ENCODE measurements around the gene DNAH17. TPM values are rescaled to one million over a fixed set of nuclear protein-coding genes. Genes with fewer than 3 reads are reported as not detected.
A peak's percentile ranks its signal among the peaks of the same experiment; 100 is the strongest.

DNAH17 gene
- total RNA-seq, 2 donors from 2014 or later, result 0.04 TPM; not detected in 1

GRCh38 chr17:78421084-78421533 is 156.1 kb downstream of the DNAH17 start:
- Histone ChIP-seq H3K9me3 (no peaks in the 10 kb centered on the region), H3K36me3 (peaks cover 35% of the 10 kb centered on the region), H3K27me3 (no peaks in the 10 kb centered on the region), H3K4me3 (no peak overlapping the region), H3K4me1 (peaks cover 0 to 53% of the 10 kb centered on the region in 2 donors), H3K27ac (no peak overlapping the region)
- no peak for DNase-seq (ENCODE audit: low spot score)
- TF ChIP-seq CTCF (IDR thresholded peaks at IDR 0.05), result no peak

- no peak overlapping the region for H3K4me3 ChIP-seq
- H3K27me3 ChIP-seq, result no peaks in the 10 kb centered on the region
- no peaks in the 10 kb centered on the region for H3K9me3 ChIP-seq
- H3K27ac ChIP-seq, result peak overlapping the region in 1 of 2 donors; percentile 35
- TF ChIP-seq CTCF (IDR thresholded peaks at IDR 0.05), result no peak
- H3K4me1 ChIP-seq, result peaks cover 0 to 61% of the 10 kb centered on the region in 2 donors
- no peak for DNase-seq (ENCODE audit: low spot score)
- H3K36me3 ChIP-seq, result peaks cover 33% of the 10 kb centered on the region
Observed at GRCh38 chr17:78419970-78420815, 157.0 kb downstream of the DNAH17 start.

GRCh38 chr17:78418326-78419026 is 158.7 kb downstream of the DNAH17 start:
- H3K4me1 ChIP-seq, result peaks cover 0 to 68% of the 10 kb centered on the region in 2 donors
- H3K27ac ChIP-seq, result no peak overlapping the region
- H3K27me3 ChIP-seq, result no peaks in the 10 kb centered on the region
- no peaks in the 10 kb centered on the region for H3K9me3 ChIP-seq
- no peak for TF ChIP-seq CTCF (IDR thresholded peaks at IDR 0.05)
- H3K36me3 ChIP-seq, result peaks cover 21% of the 10 kb centered on the region
- no peak overlapping the region for H3K4me3 ChIP-seq
- DNase-seq (ENCODE audit: low spot score), result no peak

GRCh38 chr17:78417531-78417909 is 159.7 kb downstream of the DNAH17 start:
- H3K4me3 ChIP-seq, result no peak overlapping the region
- H3K27ac ChIP-seq, result peak overlapping the region; percentile 71
- DNase-seq (ENCODE audit: low spot score), result no peak
- H3K36me3 ChIP-seq, result peaks cover 21% of the 10 kb centered on the region
- peaks cover 0 to 78% of the 10 kb centered on the region in 2 donors for H3K4me1 ChIP-seq
- H3K27me3 ChIP-seq, result no peaks in the 10 kb centered on the region
- H3K9me3 ChIP-seq, result no peaks in the 10 kb centered on the region
- no peak for TF ChIP-seq CTCF (IDR thresholded peaks at IDR 0.05)

GRCh38 chr17:78416791-78417530 is 160.2 kb downstream of the DNAH17 start:
- H3K4me3 ChIP-seq, result no peak overlapping the region
- peak; percentile 73 for DNase-seq (ENCODE audit: low spot score)
- peaks cover 0 to 79% of the 10 kb centered on the region in 2 donors for H3K4me1 ChIP-seq

More at GRCh38 chr17:78416791-78417530, 160.2 kb downstream of the DNAH17 start:
- peak overlapping the region; percentile 71 for H3K27ac ChIP-seq
- no peaks in the 10 kb centered on the region for H3K9me3 ChIP-seq
- no peak for TF ChIP-seq CTCF (IDR thresholded peaks at IDR 0.05)
- peaks cover 21% of the 10 kb centered on the region for H3K36me3 ChIP-seq
- no peaks in the 10 kb centered on the region for H3K27me3 ChIP-seq

Measured in right atrium auricular region (tissue), 2 donors.